IMR-90 (cell line): ENCODE data around the gene RIPOR2. TPM values are rescaled to one million over a fixed set of nuclear protein-coding genes. Genes with fewer than 3 reads are reported as not detected.

ENCODE experiments used
- ATAC-seq: fragments of 200-7000 bp; cut with Tn5 transposase; 2 replicates; pipeline ENCODE4 v1.9.1; 2020; ENCODE audit warnings: low read depth, mild to moderate bottlenecking, moderate library complexity
- BruUV-seq: library from RNA; stranded (reverse); fragments of 400-500 nt; replicated peaks from 2 replicates; lab custom pipeline; 2021; lab: Mats Ljungman, UMichigan
- CTCF ChIA-PET: fragments of 300-600 bp; formaldehyde crosslinking; extraction: SDS; loops from one replicate; lab custom pipeline; 2021; ENCODE audit warnings: antibody characterized with exemption; lab: Yijun Ruan, JAX
- POLR2A ChIA-PET: fragments of 300-600 bp; sonication (Branson Sonifier 250); formaldehyde crosslinking; loops from one replicate; lab custom pipeline; 2022; ENCODE audit warnings: antibody characterized with exemption; ENCODE audit not compliant: unreplicated experiment; lab: Charles Lee
- DNase-seq: peaks from one replicate; pipeline ENCODE4 v3.0.0; 2013
- H2AFZ ChIP-seq: replicated peaks from 2 replicates; pipeline ENCODE3; 2013; ENCODE audit warnings: low read length, mild to moderate bottlenecking; ENCODE audit not compliant: poor library complexity
- H2AK5ac ChIP-seq: 2 replicates; pipeline ENCODE4 v1.6.1; 2013; ENCODE audit warnings: low read depth, low read length, inconsistent platforms
- H2AK9ac ChIP-seq: replicated peaks from 2 replicates; pipeline ENCODE3; 2013; ENCODE audit warnings: mild to moderate bottlenecking, low read depth, low read length, moderate library complexity; ENCODE audit not compliant: poor library complexity
- H2BK120ac ChIP-seq: 2 replicates; pipeline ENCODE4 v1.6.1; 2013; ENCODE audit warnings: low read depth, low read length, inconsistent platforms
- H2BK15ac ChIP-seq: 3 replicates; pipeline ENCODE4 v1.6.1; 2013; ENCODE audit warnings: low read depth, low read length, inconsistent platforms
- H2BK20ac ChIP-seq: 2 replicates; pipeline ENCODE4 v1.6.1; 2013; ENCODE audit warnings: low read depth, mild to moderate bottlenecking, inconsistent platforms, low read length, moderate library complexity
- H2BK5ac ChIP-seq: 2 replicates; pipeline ENCODE4 v1.6.1; 2013; ENCODE audit warnings: mild to moderate bottlenecking, low read depth, low read length, inconsistent platforms; ENCODE audit not compliant: poor library complexity, severe bottlenecking
- H3K14ac ChIP-seq: replicated peaks from 2 replicates; pipeline ENCODE4 v1.6.1; 2013; ENCODE audit warnings: low read depth, low read length, inconsistent platforms
- H3K18ac ChIP-seq: 2 replicates; pipeline ENCODE4 v1.6.1; 2013; ENCODE audit warnings: low read depth, low read length, control low read depth
- H3K23ac ChIP-seq: 2 replicates; pipeline ENCODE4 v1.6.1; 2013; ENCODE audit warnings: low read depth, low read length, inconsistent platforms
- H3K27ac ChIP-seq: 2 replicates; pipeline ENCODE4 v1.5.1; 2013; ENCODE audit warnings: mild to moderate bottlenecking, control low read depth, low read length; ENCODE audit not compliant: insufficient read depth
- H3K27me3 ChIP-seq: 2 replicates; pipeline ENCODE4 v1.6.1; 2013; ENCODE audit warnings: low read length; ENCODE audit not compliant: control insufficient read depth, insufficient read depth
- H3K36me3 ChIP-seq: 2 replicates; pipeline ENCODE4 v1.6.1; 2013; ENCODE audit warnings: low read length, mixed read lengths; ENCODE audit not compliant: control insufficient read depth, insufficient read depth
- H3K4ac ChIP-seq: 2 replicates; pipeline ENCODE4 v1.6.1; 2013; ENCODE audit warnings: low read depth, low read length, inconsistent platforms
- H3K4me1 ChIP-seq: 2 replicates; pipeline ENCODE4 v1.6.1; 2013; ENCODE audit warnings: low read length, mixed read lengths; ENCODE audit not compliant: control insufficient read depth, insufficient read depth
- H3K4me2 ChIP-seq: 2 replicates; pipeline ENCODE4 v1.6.1; 2013; ENCODE audit warnings: low read depth, mild to moderate bottlenecking, control low read depth, low read length, moderate library complexity
- H3K4me3 ChIP-seq: 2 replicates; pipeline ENCODE4 v1.5.1; 2013; ENCODE audit warnings: low read depth, mild to moderate bottlenecking, control low read depth, low read length, moderate library complexity; ENCODE audit not compliant: insufficient read depth
- H3K56ac ChIP-seq: 2 replicates; pipeline ENCODE4 v1.6.1; 2013; ENCODE audit warnings: low read length, inconsistent platforms; ENCODE audit not compliant: insufficient read depth; ENCODE audit errors: extremely low read depth
- H3K79me1 ChIP-seq, 2 experiments: 2 replicates each; pipeline ENCODE4 v1.6.1; 2013; ENCODE audit warnings: low read length in 2 of 2, inconsistent platforms in 1 of 2, low read depth in 1 of 2
- H3K9ac ChIP-seq: 2 replicates; pipeline ENCODE4 v1.6.1; 2013; ENCODE audit warnings: low read depth, low read length, control low read depth
- H3K9me1 ChIP-seq: 2 replicates; pipeline ENCODE4 v1.6.1; 2013; ENCODE audit warnings: low read length, inconsistent platforms; ENCODE audit not compliant: insufficient read depth
- H3K9me3 ChIP-seq: 2 replicates; pipeline ENCODE4 v1.6.1; 2013; ENCODE audit warnings: low read length; ENCODE audit not compliant: control insufficient read depth, insufficient read depth
- H4K20me1 ChIP-seq: 2 replicates; pipeline ENCODE4 v1.6.1; 2013; ENCODE audit warnings: low read length, inconsistent platforms; ENCODE audit not compliant: insufficient read depth
- H4K5ac ChIP-seq: 2 replicates; pipeline ENCODE4 v1.6.1; 2013; ENCODE audit warnings: mild to moderate bottlenecking, low read depth, low read length, control low read depth
- H4K8ac ChIP-seq, 2 experiments: 2 replicates each; pipeline ENCODE4 v1.6.1; 2013; ENCODE audit warnings: low read depth in 2 of 2, low read length in 2 of 2, control low read depth in 1 of 2, inconsistent platforms in 1 of 2
- H4K91ac ChIP-seq: 2 replicates; pipeline ENCODE4 v1.6.1; 2013; ENCODE audit warnings: low read depth, low read length, inconsistent platforms; ENCODE audit not compliant: insufficient read depth
- BHLHE40 ChIP-seq: fragments of 150-350 bp; IDR thresholded peaks from 2 replicates; pipeline ENCODE4 v1.6.1; 2016; ENCODE audit warnings: mild to moderate bottlenecking, low read depth, low read length
- CHD1 ChIP-seq: IDR thresholded peaks from 2 replicates; pipeline ENCODE4 v1.6.1; 2012; ENCODE audit warnings: low read depth, low read length, improper control_type of control experiment
- CTCF ChIP-seq: conservative IDR thresholded peaks from 2 replicates; pipeline ENCODE4 v1.5.1; 2012; ENCODE audit warnings: mild to moderate bottlenecking, low read depth, low read length, improper control_type of control experiment
- ELK1 ChIP-seq: fragments of 150-350 bp; IDR thresholded peaks from 2 replicates; pipeline ENCODE4 v1.6.1; 2016; ENCODE audit warnings: low read depth, mild to moderate bottlenecking, low read length, moderate library complexity, borderline replicate concordance
- FOS ChIP-seq: fragments of 150-350 bp; IDR thresholded peaks from 2 replicates; pipeline ENCODE4 v1.6.1; 2016; ENCODE audit warnings: low read depth, low read length
- MAFK ChIP-seq: IDR thresholded peaks from 2 replicates; pipeline ENCODE4 v1.6.1; 2012; ENCODE audit warnings: low read depth, low read length, improper control_type of control experiment
- MAZ ChIP-seq: IDR thresholded peaks from 2 replicates; pipeline ENCODE4 v1.6.1; 2012; ENCODE audit warnings: low read depth, mild to moderate bottlenecking, low read length, improper control_type of control experiment, moderate library complexity, borderline replicate concordance
- MXI1 ChIP-seq: IDR thresholded peaks from 2 replicates; pipeline ENCODE4 v1.6.1; 2012; ENCODE audit warnings: low read depth, mild to moderate bottlenecking, low read length, moderate library complexity, borderline replicate concordance
- NFE2L2 ChIP-seq: fragments of 150-350 bp; IDR thresholded peaks from 2 replicates; pipeline ENCODE4 v1.6.1; 2016; ENCODE audit warnings: low read depth, mild to moderate bottlenecking, low read length
- POLR2A ChIP-seq: IDR thresholded peaks from 2 replicates; pipeline ENCODE4 v1.6.1; 2012; ENCODE audit warnings: mild to moderate bottlenecking, low read depth, low read length
- RAD21 ChIP-seq: IDR thresholded peaks from 2 replicates; pipeline ENCODE4 v1.6.1; 2012; ENCODE audit warnings: low read length, improper control_type of control experiment
- RCOR1 ChIP-seq: IDR thresholded peaks from 2 replicates; pipeline ENCODE4 v1.6.1; 2012; ENCODE audit warnings: mild to moderate bottlenecking, low read length, improper control_type of control experiment; ENCODE audit not compliant: insufficient replicate concordance
- RFX5 ChIP-seq: IDR thresholded peaks from 2 replicates; pipeline ENCODE4 v1.8.0; 2012; ENCODE audit warnings: low read depth, mild to moderate bottlenecking, low read length, moderate library complexity
- SMC3 ChIP-seq: fragments of 150-350 bp; IDR thresholded peaks from 2 replicates; pipeline ENCODE4 v1.6.1; 2016; ENCODE audit warnings: low read depth, mild to moderate bottlenecking, antibody characterized with exemption, low read length, moderate library complexity
- USF2 ChIP-seq: fragments of 150-350 bp; IDR thresholded peaks from 2 replicates; pipeline ENCODE4 v1.6.1; 2017; ENCODE audit warnings: mild to moderate bottlenecking, antibody characterized with exemption, low read length, low read depth
- WGBS, 2 experiments: methylation state at CpG; one replicate each; pipeline versions ENCODE4 v1.1.5 to v1.1.7; 2013; ENCODE audit warnings: missing lambda C conversion rate in 2 of 2; ENCODE audit not compliant: insufficient read length in 1 of 2; ENCODE audit errors: extremely low coverage in 2 of 2; 5-methylcytosine and 5-hydroxymethylcytosine counted together
- dilution Hi-C: fragments of 300-500 bp; cut with HindIII; formaldehyde crosslinking; loops from one replicate; pipeline ENCODE4 v1.14.3; 2018; ENCODE audit warnings: low sequenced_read_pairs; ENCODE audit not compliant: unreplicated experiment
- in situ Hi-C: fragments of 300-500 bp; cut with MboI; formaldehyde crosslinking; loops from 3 replicates; pipeline ENCODE4 v1.14.3; 2019; ENCODE audit warnings: low sequenced_read_pairs, inconsistent platforms, mixed read lengths
- intact Hi-C: fragments of 100-400 bp; cut with micrococcal nuclease; formaldehyde crosslinking; loops from 2 replicates; pipeline ENCODE4 v1.10.0; 2022
- polyA plus RNA-seq, 3 experiments: library from polyadenylated mRNA; depleted of rRNA; stranded (reverse); fragments of >200 nt; gene quantifications; 2 replicates each; pipeline ENCODE4 v1.2.3, GENCODE V29; 2012; ENCODE audit warnings: low replicate concordance in 1 of 3
- total RNA-seq: library from RNA; depleted of rRNA; stranded (reverse); fragments of >200 nt; gene quantifications from 2 replicates; pipeline ENCODE4 v1.2.3, GENCODE V29; 2012

RIPOR2 gene
- total and polyA plus RNA-seq, 2 of the 4 experiments (the other 2 are of a cell fraction): 1.1 to 1.2 TPM

GRCh38 chr6:24859608-24860200 is 76.1 kb downstream of the RIPOR2 start:
- no peaks in the 10 kb centered on the region for H3K79me1 ChIP-seq
- WGBS, 2 experiments: no CpG with 5 or more reads among the region's 6 CpGs
- H3K18ac ChIP-seq: no peak overlapping the region
- in situ Hi-C loops (loop anchor here (5.0 kb wide), 2 partner anchors 148 to 203 kb away; no protein-coding TSS in a partner anchor), dilution Hi-C loops (no loop called here), intact Hi-C loops (loop anchor here (5.0 to 10.0 kb wide), 2 partner anchors 145 to 743 kb away; partner anchors contain the start of gene C6orf62)
- POLR2A ChIA-PET: no interaction called here
- H2AFZ ChIP-seq: no peak overlapping the region
- peaks cover 4% of the 10 kb centered on the region for H3K9me1 ChIP-seq
- H3K4me1 ChIP-seq: no peaks in the 10 kb centered on the region; the same call in 1 of the 2 replicates
- no peak overlapping the region for H3K9ac ChIP-seq
- H2AK5ac ChIP-seq: no peak overlapping the region
- H3K9me3 ChIP-seq: no peaks in the 10 kb centered on the region
- no peak overlapping the region for H2BK120ac ChIP-seq
- H4K5ac ChIP-seq: no peak overlapping the region
- no peak overlapping the region for H3K4me3 ChIP-seq
- H2BK15ac ChIP-seq: no peak overlapping the region
- no peak overlapping the region for H4K8ac ChIP-seq
- no peak overlapping the region for H4K91ac ChIP-seq
- no peak overlapping the region for H3K4me2 ChIP-seq
- no peak overlapping the region for H3K27ac ChIP-seq
- no peak overlapping the region for H2AK9ac ChIP-seq
- no peak for DNase-seq
- no peaks in the 10 kb centered on the region for H3K27me3 ChIP-seq
- no peak overlapping the region for H3K56ac ChIP-seq
- H3K23ac ChIP-seq: no peak overlapping the region
- CTCF ChIA-PET: interaction anchor here (1.2 kb wide), 1 partner anchor 211 kb away, joined by 3 read pairs; no protein-coding TSS in a partner anchor
- H4K20me1 ChIP-seq: no peaks in the 10 kb centered on the region
- no peak for ATAC-seq
- H3K36me3 ChIP-seq: peaks cover 27% of the 10 kb centered on the region
- BruUV-seq: no TSS peak
- H2BK20ac ChIP-seq: no peak overlapping the region
- TF ChIP-seq USF2 (no peak), NFE2L2 (no peak), MAFK (no peak), FOS (no peak), CTCF (no peak), CHD1 (no peak), SMC3 (no peak), ELK1 (no peak), MAZ (no peak), RAD21 (no peak), MXI1 (no peak), RFX5 (no peak), RCOR1 (no peak), POLR2A (no peak), BHLHE40 (no peak)
- no peak overlapping the region for H3K14ac ChIP-seq
- no peak overlapping the region for H2BK5ac ChIP-seq
- no peak overlapping the region for H3K4ac ChIP-seq
